Activated CD4-positive, alpha-beta T cell treated with anti-CD3 and anti-CD28 coated beads, Interleukin-10, Interleukin-2, amounts not matched to agents 100 ng/mL and 50 ng/mL, durations not matched to agents 16 hours and 8 hours (primary cell): ENCODE data around the gene SDF2L1.
A peak's percentile ranks its signal among the peaks of the same experiment; 100 is the strongest.
"Not testable (repeated sequence)": the region's sequence is repeated elsewhere in the genome, so short reads cannot be mapped to it uniquely, and the experiment has no call there.

ENCODE experiments used
- DNase-seq: peaks from one replicate; pipeline ENCODE4 v3.0.0-alpha.2; 2020

Gene SDF2L1

DNA sequence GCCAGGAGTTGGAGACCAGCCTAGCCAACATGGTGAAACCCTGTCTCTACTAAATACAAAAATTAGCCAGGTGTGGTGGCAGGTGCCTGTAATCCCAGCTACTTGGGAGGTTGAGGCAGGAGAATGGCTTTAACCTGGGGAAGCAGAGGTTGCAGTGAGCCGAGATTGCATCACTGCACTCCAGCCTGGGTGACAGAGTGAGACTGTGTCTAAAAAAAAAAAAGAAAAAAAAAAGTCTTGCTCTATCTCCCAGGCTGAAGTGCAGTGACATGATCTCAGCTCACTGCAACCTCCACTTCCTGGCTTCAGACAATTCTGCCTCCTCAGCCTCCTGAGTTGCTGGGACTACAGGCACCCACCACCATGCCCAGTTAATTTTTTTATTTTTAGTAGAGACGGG lies 4.7 kb upstream of the SDF2L1 start:
- DNase-seq = not testable (repeated sequence)

DNA sequence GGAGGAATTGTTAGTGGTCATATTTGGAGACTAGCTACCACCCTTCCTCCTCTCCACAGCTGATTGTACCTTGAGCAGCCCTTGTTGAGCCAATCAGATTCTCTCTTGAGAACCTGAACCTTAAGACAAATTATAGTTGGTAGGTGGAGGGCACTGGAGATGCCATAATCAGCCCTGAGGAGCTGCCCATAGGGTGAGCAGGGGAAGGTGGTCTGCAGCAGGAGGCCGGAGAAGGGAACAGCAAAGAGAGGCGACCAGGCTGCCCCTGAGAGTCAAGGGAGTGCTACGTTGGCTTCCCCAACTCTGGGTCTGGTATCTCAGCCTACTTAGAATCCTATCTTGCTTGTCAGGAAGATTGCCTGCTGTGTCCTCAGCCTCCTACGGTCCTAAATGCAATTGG lies 2.7 kb upstream of the SDF2L1 start:
- no peak for DNase-seq

DNA sequence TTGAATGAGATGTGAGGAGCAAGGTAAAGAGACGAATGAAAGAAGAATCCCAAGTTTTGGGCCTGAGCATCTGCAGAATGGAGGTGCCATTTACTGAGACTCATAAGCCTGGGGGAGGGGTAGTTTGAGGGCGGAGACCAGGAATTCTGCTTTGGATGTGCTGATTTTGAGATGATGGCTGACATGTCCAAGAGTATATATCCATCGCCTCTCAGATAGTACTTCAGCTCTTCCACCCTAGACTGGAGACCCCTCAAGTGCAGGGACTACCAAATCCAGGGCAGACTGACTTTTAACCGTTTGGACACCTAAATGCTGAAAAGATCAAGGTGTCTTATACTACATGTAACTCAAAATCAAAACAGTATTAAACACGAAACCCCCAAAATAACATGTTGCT lies 1.3 kb upstream of the SDF2L1 start:
- DNase-seq = no peak

DNA sequence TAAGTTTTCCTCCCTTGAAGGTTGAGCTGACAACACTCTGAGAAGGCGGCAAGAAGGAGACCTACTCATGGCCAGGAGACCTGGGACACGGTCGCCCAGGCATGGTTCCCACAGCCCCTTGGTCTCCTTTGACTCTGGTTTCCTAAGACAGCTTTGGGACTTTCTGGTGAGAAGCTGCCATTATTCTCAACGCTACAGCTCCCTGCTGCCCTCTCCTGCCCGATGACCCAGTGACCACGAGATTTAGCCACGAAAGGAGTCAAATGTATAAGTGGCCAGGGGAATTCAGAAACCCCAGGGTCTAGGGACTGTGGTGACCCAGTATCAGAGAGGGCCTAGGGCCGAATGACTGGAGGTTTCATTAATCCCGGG lies 699 bp upstream of the SDF2L1 start:
- DNase-seq = no peak

DNA sequence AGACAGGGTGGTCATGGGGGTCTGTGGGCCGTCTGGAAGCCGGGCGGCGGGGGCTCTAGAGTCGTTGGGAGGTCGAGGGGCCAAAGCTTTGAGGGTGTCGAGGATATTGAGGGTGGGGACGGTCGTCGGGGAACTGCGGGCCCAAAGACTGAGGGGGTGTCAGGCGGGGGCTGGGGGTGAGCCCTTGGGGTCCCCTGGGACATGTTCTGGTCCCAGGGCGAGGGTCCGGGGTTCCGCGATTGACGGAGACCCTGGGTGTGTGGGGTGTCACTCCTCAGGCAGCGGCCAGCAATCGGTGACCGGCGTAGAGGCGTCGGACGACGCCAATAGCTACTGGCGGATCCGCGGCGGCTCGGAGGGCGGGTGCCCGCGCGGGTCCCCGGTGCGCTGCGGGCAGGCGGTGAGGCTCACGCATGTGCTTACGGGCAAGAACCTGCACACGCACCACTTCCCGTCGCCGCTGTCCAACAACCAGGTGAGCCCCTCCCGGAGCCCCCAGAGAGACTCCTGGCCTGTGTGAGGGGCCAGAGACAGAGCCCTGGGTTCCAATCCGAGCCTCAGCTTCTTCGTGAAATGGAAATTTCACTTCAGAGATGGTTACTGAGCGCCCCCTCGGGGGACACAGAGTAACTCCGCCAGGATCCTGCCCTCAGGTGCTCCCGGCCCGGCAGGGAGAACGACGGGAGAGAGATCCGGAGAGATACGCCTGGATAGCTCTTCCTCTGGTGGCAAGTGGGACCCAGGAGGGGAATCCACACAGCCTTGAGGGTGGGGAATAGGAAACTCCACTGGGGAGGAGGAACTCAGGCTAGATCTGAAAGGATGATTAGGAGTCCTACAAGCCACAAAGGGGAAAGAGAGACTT lies 714 bp downstream of the SDF2L1 start:
- DNase-seq = peak; percentile 80

DNA sequence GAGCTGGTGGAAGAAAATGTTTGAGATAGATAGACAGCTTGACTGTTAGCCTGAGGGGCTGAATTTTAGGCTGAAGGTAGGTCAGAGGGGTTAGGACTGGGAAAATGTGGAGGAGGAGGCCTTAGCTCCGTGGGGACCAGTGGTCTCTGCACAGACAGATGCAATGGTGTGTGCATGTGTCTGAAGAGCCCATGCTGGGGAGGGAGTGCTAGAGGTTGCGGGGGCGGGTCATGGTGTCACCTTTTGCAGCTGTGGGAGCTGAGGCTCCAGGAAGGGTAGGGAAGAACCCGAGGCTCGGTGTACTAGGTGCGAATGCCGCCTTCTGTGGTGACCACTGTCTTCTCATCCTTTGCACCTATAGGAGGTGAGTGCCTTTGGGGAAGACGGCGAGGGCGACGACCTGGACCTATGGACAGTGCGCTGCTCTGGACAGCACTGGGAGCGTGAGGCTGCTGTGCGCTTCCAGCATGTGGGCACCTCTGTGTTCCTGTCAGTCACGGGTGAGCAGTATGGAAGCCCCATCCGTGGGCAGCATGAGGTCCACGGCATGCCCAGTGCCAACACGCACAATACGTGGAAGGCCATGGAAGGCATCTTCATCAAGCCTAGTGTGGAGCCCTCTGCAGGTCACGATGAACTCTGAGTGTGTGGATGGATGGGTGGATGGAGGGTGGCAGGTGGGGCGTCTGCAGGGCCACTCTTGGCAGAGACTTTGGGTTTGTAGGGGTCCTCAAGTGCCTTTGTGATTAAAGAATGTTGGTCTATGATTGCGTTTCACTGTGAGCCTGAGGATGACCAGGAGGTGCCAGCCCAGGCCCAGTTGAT lies 1.6 kb downstream of the SDF2L1 start:
- DNase-seq = no peak

DNA sequence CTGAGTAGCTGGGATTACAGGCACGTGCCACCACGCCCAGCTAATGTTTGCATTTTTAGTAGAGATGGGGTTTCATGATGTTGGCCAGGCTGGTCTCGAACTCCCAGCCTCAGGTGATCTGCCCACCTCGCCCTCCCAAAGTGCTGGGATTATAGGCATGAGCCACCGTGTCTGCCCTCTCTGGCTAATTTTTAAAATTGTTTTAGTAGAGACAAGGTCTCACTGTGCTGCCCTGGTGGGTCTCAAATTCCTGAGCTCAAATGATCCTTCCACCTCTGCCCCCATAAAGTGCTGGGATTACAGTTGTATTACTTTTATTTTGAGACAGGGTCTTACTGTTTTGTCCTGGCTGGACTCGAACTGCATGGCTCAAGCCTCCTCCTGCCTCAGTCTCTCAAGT lies 3.4 kb downstream of the SDF2L1 start:
- DNase-seq = not testable (repeated sequence)

DNA sequence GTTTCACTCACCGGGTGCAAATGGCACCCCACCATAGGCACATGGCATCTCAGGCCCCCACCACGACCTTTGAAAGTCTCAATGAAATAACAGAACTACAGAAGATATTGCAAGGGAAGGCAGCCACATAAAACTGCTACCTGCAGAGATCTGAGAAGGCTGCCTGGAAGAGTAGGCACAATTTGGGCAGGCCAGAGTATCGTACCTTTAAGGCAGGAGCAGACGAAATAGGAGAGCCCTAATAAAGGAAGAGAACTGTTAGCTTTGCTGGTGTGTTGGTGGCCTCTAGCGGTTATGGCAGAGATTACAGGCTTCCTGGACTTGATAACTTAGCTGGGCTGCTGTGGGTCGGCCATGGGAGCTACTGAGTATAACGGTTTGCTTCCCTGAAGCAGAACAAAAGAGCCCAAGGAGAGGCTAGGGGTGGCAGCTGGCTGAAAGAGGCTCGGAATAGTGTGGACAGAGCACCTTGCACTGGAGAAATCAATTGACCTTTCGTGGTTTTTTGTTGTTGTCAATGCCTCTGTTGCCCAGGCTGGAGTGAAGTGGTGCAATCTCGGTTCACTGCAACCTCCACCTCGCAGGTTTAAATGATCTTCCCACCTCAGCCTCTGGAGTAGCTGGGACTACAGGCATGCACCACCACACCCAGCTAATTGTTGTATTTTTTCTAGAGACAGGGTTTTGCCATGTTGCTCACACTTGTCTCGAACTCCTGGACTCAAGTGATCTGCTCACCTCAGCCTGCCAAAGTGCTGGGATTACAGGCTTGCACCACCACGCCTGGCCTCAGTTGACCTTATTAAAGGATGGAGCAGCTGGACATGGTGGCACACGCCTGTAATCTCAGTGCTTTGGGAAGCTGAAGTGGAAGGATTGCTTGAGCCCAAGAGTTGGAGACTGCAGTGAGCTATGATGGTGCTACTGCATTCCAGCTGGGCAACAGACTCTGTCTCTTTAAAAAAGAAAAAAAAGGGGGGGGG lies 4.8 kb downstream of the SDF2L1 start:
- peak; percentile 86 for DNase-seq

DNA sequence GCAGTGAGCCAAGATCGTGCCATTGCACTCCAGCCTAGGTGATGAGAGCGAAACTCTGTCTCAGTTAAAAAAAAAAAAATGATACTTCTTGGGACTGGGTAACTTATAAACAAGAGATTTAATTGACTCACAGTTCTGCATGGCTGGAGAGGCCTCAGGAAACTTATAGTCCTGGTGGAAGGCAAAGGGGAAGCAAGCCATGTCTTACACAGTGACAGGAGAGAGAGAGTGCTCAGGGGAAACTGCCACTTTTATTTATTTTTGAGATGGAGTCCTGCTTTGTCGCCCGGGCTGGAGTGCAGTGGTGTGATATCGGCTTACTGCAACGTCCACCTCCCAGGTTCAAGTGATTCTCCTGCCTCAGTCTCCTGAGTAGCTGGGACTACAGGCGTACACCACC lies 8.2 kb downstream of the SDF2L1 start:
- DNase-seq = no peak

DNA sequence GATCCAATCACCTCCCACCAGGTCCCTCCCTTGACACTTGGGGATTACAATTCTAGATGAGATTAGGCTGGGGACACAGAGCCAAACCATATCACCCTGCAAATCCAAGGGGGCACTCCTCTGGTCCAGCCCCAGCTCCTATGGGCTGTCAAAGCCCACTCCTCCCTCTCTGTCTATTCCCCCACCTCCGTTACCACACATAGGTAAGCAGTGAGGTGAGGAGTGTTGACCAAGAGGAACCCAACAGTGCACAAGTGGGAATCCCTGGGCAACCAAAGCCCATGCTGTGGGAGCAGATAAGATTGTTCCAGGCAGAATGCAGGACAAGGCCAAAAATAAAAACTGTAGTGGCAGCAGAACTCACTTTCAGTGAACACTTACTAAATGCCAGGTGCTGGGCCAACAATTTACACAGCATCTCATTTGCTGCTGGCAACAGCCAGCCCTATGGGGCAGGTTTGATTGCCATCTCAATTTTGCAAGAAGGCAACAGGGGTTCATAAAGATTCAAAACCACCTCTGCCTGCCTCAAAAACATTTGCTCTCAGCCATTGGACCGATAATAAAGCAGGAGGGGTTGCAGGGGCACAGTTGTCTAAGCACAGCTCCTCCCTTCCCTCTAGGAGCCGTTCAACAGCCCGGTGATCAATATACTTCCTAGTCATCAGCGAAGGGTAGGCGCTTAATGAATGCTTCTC lies 8.9 kb downstream of the SDF2L1 start:
- DNase-seq = peak; percentile 45

DNA sequence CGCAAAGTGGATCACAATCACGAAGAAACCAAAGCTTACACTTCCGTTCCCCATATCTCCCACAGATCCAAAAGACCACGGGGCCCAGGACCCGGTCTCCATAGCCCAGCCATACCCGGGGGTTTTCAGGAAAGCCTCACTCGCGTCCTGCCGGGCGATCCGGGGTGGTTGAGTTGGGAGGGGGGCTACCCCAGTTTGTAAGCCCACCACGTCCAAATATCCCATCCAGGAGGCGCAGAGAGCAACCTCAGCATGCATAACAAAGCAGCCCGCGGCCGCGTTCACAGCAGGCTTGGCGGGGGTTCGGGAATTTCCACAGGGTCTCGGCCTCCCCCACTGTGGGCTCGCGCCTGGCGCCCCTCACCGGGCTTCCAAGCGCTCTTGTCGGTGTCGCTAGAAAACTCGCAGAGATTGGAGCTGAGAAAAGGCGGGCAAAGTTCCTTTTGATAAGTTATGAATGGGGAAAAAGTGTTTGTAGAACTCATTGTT lies 9.5 kb downstream of the SDF2L1 start:
- no peak for DNase-seq

DNA sequence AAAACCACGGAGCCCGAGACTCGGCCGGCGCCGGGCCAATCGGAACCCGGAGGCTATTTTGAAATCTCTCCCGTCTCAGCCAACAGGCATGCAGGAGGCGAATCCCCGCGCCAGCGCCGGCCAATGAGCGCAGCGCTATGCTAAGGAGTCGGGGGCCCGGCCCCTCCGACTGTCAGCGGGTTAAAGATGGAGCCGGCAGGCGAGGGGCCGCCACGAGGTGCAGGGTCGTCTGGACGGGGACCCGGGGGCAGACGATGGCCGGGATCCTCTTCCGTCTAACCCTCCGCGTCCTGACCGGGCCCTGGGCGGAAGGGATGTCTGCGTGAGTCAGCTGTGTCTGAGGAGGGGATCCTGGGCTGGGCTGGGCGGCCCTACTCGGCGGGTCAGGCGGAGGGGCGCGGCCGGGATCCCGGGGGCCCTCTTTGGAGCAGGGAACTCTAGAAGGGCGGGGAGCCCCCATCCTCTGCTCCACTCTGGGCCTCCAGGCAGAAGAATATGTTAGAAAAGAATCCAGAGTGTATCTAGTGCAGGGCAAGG lies 10.0 kb downstream of the SDF2L1 start:
- peak; percentile 96 for DNase-seq

DNA sequence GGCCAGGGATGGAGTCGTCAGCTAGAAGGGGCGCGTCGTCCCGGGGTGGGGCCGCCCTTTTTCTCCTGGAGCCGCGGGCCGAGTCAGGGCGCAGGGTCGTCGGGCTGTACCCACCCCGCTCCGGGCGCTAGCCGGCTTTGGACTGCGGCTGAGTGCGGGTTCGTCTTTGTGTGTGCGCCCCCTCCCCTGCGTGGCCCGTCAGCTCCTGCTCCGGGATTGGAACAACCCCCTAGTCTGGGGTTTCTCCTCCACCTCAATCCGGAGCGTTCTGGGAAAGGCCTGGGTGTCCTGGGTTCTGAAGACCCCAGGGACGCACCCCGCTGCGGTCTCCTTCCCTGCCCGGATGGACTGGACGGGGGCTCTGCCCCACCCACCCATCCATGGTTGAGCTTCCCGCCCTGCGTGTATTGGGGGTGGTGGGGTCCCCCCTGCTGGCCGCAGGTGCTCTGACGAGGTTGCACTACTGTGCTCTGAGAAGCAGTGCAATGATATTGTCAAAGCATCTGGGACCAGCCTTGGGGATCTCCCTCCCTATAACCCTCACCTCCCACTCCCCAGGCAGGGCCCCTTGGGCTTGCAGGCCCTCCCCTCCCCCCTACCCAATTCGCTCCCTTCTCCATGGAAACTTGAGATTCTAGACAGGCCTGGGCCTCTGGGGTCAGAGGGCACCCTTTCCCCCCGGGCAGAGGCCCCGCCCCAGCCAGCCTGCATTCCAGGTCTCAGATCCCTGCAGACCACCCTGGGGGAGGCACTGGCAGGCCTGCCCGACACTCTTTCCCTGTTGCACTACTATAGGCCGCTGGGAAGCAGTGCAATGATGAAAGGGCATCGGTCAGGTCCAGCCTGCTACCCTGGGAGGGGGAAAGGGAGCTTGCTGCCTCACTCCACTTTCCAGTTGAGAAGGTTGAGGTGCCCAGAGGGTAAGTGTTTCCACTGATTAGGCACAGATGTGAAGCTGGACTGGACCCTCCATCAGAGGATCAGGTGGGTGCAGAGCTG lies 10.7 kb downstream of the SDF2L1 start:
- no peak for DNase-seq

DNA sequence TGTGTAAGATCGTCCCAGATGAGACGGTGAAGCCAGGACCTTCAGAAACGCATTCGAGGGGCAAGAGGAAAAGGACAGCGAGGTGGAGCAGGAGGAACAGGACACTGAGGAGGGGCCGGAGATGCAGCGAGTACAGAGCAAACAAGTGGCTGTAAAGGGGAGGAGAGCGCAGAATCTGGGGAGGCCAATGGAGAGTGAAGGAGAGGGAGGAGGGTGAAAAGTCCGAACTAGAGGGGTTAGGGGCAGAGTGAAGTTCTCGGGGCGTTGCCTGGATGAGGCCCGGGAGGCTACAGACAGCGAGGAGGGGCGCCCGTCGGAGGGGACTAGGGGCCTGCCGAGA lies 14.9 kb downstream of the SDF2L1 start:
- no peak for DNase-seq

DNA sequence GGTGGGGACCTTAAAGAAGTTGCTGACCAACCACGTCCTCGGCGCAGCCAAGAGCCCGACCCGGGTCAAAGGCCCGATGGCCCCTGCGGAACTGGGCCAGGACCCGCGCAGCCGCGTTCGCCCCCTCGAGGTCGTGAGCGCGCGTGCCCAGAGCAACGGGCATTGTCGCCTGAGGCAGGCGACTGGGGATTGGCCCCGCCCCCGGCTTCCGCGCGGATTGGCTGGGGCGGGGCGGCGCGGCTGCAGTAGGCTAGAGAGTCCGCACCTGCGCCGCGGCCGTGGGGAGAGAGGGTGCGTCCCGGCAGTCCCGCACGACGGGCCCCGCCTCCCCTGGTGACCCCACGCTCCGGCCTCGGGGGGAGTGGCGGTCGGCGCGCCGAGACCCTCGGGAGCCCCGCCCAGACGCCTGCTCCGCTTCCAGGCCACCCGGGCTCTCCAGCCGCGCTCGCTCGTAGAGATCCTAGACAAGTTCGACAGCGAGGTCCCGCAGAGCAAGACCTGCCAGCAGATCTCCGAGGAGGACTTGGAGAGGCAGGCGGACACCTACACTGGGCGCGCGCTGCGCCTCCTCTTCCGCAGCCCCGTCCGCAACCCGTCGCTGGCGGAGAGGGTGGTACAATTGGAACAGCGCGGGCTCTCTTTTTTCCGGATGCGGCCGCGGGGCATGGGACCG lies 15.4 kb downstream of the SDF2L1 start:
- DNase-seq = peak; percentile 89

DNA sequence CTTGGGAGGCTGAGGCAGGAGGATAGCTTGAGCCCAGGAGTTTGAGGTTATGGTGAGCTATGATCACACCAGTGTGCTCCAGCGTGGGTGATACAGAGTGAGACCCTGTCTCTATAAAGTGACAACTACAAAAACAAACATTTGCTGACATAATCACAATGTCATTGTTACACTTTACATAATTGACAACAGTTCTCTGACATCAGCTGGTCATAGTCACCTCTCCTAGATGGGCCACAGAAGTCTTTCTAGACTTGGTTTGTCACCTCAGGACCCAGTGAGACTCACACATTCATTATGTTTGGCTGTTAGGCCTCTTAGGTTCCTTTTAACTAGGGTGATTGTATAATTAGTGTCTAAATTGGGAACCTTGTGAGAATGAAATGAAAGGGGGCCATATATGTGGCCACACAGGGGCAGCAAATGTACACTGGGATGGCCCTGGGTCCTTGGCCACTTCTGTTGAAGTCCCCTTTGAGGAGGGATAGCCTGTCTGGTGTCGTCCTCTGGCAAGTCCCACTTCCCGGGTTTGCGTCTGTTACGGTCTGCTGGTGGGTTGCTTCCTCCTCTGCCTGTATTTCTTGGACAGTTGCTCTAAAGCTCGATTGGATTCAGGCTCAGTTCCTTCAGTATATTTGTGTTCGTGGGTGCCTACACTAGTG lies 17.9 kb downstream of the SDF2L1 start:
- DNase-seq = no peak

DNA sequence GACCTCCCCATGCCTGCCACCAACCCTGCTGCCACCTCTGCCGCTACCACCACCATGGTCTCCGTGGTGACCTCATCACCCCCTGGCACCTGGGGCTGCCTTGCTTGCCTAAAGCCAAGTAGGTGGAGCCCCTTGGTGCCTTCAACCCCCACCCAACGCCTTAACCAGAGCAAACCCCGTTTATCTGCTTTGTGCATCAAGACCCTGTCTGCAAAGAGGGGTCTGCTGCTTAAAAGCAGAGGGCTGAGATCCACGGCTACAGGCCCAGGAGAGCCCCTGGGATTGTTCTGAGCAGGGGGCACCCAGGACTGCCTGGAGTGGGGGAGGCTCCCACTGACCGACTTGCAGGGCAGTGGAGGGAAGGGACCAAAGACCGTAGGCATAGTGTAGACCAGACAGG lies 18.8 kb downstream of the SDF2L1 start:
- DNase-seq = no peak

DNA sequence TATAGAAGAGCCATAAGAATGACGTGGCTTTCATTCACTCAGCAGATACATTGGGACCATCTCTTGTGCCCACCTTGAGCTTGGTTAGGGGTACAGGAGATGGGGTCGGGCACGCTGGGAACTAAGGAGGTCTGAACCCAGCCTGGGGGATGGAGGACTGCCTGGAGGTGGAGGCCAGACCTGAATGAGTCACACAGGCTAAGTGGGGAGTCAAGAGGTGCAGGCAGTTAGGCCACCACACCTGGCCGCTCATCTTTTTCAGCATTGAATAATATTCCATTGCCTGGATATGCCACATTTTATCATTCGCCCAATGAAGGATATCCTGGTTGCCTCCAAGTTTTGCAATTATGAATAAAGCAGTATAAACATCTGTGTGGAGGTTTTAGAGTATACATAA lies 19.9 kb downstream of the SDF2L1 start:
- no peak for DNase-seq

DNA sequence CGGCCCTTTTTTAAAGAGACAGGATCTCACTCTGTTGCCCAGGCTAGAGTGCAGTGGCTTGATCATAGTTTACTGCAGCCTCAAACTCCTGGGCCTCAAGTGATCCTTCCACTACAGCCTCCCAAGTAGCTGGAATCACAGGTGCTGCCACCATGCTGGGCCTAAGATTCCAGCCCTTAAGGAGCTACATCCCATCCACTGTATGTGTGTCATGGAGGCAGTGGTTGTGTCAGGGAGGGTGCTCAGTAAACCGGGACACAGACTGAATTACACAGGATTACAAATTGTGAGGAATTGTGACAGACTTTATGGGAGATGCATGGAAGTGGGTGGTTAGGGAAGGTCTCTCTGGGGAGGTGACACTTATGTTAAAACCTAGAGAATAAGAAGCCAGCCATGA lies 21.6 kb downstream of the SDF2L1 start:
- DNase-seq = no peak
